ENCODE measurements around the gene ARHGAP6. TPM values are rescaled to one million over a fixed set of nuclear protein-coding genes. Genes with fewer than 3 reads are reported as not detected.
"Not testable (repeated sequence)": the region's sequence is repeated elsewhere in the genome, so short reads cannot be mapped to it uniquely, and the experiment has no call there.

The ARHGAP6 gene
- total RNA-seq, 1 experiment from 2014 or later: 0.44 TPM

DNA sequence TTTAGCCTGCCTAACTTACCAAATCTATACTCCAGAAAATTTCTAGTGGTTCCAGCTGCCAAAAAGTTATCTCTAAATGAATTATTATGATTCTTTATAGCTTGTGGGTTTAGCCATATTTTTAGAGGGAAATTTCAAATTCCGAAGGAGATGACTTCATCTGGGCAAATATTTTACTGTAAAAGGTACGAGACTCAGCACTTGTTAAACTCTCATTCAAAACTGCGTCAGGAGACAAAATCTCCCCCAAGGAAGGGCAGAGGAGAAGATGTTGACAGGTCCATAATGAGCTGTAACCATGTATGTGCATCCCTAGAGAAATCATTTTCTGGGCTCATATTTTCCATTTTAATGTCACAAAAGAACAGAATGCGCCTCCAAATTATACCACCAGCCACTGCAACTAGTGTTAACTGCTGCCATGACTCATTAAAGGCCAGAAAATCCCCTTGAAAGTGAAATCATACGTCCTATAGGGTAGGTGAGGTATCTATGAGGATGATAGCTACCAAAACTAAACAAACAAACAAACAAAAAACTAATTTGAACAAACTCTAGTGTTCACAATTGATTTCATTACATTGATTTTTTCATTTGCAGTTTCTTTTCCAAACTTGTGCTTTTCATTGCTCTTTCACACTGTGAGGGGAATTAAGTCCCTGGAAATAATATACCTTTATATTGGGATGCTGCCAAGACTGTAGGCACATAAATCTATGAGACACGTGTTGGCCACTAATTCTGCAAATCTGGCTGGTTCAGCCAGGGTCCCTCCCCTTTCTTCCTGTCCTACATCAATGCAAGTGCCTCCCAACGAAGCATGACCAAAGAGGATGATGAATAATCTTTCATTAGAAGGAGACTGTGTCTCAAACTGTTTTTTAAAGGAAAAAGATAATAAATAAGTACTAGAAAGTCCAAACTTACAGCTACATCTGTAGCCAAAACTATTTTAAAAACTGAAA lies 85.8 kb downstream of the ARHGAP6 start:
- DNase-seq (ENCODE audit: low read depth): peak; percentile 18

DNA sequence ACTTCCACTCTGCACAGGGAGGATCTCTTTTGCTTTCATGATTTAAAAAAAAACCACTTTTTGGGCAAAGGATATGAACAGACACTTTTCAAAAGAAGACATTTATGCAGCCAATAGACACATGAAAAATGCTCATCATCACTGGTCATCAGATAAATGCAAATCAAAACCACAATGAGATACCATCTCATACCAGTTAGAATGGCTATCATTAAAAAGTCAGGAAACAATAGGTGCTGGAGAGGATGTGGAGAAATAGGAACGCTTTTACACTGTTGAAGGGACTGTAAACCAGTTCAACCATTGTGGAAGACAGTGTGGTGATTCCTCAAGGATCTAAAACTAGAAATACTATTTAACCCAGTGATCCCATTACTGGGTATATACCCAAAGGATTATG lies 87.4 kb downstream of the ARHGAP6 start:
- DNase-seq (ENCODE audit: low read depth): not testable (repeated sequence)

DNA sequence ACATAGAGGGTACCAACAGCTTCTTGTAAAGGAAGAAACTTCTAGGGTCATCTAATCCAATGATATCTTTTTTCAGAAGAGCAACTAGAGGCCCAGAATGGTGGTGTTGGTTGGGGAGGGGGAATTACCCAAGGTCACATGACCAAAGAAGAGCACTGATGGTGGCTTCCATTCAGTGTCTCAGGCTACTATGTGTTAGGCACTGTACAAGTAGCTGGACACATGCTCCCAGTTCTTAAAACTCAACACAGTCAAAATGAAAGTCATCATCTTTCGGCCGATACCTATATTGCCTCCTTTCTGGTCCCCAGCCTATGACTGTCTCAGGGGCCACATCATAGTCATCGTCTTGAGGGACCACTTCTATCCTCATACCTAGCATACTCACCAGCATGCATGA lies 88.1 kb downstream of the ARHGAP6 start:
- DNase-seq (ENCODE audit: low read depth): no peak

DNA sequence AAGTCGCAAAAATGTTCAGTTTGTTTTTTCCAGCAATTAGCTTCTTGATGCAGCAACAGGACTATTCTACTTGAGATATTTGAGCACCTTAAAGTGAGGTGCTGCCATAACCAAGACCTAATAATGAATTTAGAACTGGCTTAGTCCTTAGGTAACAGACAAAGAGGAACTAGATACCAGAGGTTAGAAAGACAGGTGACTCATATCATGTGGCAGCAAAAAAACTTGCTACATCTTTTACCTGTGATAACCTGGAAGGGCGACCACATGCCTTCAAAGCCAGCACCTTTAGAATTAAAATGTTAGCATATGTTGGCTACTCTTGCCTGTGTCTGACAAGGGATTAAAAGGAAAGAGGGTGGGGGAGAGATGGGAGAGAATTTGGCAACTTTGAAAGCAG lies 90.4 kb downstream of the ARHGAP6 start:
- DNase-seq (ENCODE audit: low read depth): no peak

DNA sequence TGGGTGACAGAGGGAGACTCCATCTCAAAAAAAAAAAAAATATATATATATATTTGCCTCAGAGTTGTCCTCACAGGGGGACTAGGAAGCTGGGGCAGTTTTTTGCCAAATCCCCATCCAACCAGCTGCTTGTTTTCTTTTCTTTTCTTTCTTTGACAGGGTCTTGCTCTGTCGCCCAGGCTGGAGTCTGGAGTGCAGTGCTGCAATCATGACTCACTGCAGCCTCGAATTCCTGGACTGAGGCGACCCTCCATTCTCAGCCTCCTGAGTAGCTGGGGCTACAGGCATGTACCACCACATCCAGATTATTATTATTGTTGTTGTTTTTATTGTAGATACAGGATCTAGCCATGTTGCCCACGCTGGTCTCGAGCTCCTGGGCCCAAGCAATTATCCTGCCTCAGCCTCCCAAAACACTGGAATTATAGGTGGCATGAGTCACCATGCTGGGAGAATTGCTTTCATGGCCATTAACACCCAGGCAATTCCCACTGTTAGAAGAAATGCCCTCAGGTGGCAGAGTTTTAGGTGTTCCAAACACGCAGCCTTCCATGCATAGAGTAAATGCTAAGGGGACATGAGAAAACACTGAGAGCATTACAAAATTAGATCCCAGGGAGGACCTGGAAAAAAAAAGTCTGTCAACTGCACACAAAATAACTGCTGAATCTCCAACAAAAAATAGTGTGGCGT lies 98.0 kb downstream of the ARHGAP6 start:
- peak; percentile 11 for DNase-seq (ENCODE audit: low read depth)

DNA sequence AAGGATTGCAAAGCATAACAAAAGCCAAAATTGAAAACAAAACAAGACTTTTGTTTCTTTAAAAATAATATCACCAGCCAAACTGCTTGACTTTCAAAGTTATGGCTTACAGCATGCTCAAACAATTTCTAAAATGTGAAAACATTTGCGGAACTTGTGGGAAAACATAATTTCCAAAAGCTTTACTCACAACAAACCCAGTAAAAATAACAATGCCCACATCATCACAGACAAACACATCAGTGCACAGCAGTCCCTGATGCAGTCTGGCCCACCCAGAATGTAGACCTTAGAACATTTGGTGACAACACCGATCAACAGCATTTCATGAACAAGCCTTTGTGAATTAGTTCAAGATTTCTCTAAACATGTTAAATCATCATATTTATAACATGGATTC lies 98.9 kb downstream of the ARHGAP6 start:
- no peak for DNase-seq (ENCODE audit: low read depth)

DNA sequence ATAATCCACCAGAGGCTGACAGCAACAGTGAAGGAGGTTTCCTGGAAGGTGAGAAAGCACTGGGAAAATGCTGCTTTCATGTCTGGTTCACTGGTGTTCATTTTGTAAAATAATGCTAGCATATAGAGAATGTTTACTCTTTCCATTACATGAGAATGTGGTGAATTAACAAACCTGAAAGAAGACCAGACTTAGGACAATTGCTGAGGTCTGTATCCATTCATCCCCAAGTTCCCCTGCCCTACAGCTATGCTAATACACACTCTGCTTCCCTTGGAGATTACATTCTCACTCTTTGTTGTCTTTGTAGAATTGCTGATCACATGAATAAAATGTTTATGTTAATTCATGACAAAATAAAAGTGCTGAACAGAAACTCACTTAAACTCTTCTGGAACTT lies 99.5 kb downstream of the ARHGAP6 start:
- no peak for DNase-seq (ENCODE audit: low read depth)

DNA sequence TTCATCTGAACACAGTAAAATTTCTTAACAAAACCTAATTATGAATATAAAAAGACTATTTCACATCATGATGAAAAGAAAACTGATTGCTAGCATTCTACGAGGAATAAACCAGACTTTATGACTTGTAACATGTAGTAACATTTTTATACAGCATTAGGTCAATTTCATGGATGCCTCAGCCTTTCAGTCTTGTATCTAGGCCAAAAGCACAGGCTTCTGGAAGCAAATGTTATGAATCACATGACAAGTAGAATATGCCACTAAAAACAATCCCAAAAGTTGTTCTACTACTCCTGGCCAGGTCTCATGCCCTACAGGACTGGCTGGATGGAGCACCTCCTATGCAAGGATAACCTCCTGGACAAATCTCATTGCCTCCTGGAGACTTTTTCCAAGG lies 101.2 kb downstream of the ARHGAP6 start:
- DNase-seq (ENCODE audit: low read depth): no peak

DNA sequence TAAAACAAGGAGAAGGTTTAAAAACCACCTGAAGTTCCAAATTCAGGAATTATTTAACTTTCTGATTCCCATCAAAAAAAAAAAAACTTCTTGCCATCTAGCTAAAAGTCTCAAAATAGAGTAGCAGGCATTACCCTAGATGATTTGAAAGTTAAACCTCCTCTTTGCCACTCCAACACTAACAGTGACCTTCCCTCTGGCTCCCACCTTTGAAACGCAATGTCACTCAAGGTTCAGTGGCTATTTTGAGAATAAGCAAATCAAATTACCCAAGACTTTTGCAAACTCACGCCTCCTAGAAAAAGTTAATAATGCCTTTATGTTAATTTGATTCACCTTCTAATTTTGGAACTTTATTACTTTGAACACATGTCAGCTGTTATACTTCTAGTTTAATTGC lies 103.2 kb downstream of the ARHGAP6 start:
- DNase-seq (ENCODE audit: low read depth): no peak

DNA sequence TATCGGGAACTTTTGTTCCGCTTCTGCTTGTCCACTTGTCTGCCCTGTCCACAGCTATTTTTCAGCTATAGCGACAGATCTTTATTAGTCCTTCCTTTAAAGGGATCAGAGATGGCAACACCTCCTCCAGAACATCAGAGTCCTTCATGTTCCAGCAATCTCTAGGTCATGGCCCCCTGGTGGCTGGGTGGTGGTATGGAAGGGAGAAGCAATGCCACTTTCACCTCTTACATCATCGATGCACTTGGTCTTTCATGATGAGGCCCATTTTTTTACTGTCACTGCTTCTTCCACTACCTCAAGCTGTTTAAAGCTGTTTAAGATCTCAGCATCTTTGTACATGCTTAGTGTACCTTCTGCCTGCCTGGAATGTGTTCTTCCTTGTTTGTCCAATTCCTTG lies 106.7 kb downstream of the ARHGAP6 start:
- peak; percentile 16 for DNase-seq (ENCODE audit: low read depth)

DNA sequence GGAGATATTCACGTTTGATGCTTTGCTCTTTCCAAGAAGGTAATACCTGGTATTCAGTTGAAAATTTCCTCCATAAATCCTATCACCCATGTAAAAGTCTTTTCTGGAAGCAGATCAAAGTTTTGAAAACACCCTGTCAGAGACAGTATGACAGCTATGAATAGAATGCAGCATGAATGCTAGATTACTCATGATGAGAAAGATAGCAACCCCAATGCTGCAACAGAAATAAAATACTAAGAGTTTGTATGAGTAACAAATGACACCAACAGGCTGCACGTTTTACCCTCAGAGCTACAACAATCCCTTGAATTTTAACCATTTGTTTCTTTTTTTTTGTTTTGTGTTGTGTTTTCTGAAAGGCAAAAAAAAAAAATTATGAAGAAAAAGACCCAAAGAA lies 108.6 kb downstream of the ARHGAP6 start:
- DNase-seq (ENCODE audit: low read depth): peak; percentile 83

DNA sequence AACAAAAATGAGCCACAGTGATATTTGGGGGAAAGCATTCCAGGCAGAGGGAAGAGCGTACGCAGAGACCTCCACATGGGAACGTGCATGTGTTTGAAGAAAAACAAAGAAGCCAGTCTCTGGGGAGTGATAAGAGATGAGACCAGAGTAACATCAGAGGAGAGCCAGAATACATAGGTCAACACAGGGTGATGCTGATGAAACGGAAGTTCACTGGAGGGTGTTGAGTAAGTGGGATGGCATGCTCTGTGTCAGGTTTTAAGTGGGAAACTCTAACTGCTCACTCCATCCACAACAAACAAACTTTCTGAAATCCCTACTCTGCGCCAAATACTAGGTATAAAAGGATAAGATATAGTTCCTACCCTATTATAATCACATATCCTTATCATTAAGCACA lies 110.0 kb downstream of the ARHGAP6 start:
- DNase-seq (ENCODE audit: low read depth): peak; percentile 75

DNA sequence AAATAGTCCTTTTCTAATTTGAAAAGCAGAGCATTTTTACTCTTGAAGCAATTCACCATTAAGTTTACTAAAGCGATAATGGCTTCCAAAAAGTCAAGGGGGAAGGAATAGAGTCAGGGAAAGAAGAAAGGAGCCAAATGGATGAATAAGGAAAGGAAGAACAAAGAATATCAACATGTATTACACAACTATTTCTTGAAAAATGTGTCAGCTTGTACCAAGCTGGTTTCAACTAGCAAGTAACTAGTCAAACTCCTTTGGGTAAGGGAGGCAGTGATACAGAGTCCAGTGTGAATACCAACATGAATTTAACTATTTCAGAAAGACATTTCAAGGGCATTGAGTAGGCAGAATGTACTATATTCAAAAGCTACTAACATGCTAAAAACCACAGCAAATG lies 112.1 kb downstream of the ARHGAP6 start:
- DNase-seq (ENCODE audit: low read depth): no peak

DNA sequence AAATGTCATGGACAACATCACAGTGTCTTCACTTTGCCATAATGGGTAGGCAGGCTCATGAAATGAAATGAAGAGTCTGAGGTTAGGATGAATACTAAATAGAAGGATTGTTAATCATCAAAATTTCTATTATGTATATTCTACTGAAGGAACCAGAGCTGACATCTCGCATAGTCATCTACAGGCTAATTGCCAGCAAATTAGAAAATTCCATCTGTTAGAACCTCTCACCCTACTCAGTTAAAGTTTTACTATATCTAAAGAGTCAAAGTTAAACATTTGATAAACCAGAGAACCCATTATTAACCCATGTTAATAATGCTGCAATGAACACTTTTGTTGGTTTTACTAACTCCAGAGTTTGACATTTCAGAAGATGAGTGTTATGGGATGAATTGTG lies 114.6 kb downstream of the ARHGAP6 start:
- no peak for DNase-seq (ENCODE audit: low read depth)

DNA sequence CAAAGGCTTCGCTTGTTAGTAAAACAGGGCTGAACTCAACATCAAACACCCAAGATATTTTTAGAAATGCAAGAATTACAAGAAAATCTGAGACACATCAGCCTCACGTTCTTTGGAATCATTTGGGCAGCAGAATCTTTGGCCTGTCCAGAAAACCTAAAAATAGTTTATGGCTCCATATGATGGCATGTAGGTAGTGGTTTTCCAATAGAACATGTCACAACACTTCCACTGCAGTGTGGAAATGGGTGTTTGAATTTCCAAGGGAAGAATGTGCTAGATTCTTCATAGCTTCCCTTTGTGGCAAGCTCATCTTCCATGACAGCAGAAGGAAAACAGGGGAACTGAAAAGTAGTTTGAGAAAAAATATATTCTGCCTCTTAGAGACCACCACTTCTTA lies 118.8 kb downstream of the ARHGAP6 start:
- no peak for DNase-seq (ENCODE audit: low read depth)

DNA sequence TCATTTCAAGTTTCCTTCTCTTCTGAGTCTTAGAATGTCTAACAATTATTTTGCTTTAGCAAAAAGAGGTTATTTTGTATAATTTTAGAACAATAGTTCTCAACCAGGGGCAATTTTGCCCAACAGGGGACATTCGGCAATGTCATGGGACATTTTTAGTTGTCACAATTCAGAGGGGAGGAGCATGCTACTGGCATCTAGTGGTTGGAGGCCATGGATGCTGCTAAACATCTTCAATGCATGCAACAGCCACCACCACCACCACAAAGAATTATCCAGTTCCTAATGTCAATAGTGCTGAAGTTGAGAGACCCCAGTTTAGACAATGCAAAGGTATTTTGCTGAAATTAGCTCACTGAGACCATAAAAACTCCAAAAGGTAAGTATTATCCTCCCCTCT lies 122.5 kb downstream of the ARHGAP6 start:
- no peak for DNase-seq (ENCODE audit: low read depth)

DNA sequence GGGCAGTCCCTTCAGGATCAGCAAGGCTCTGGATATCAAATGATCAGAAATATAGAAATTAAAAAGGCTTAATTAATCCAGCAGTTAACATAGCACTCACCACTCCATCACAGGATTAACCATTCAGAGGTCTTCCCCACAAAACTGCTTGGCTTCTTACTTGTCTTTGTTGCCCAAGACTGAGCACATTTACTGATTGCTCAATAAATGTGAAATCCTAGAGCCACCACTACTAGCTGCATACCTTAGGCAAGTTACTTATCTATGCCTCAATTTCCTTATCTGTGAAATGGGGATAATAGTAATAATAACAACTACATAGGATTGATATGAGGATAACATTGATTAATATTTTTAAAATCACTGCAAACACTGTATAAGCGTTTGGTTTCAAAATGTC lies 124.2 kb downstream of the ARHGAP6 start:
- DNase-seq (ENCODE audit: low read depth): no peak

DNA sequence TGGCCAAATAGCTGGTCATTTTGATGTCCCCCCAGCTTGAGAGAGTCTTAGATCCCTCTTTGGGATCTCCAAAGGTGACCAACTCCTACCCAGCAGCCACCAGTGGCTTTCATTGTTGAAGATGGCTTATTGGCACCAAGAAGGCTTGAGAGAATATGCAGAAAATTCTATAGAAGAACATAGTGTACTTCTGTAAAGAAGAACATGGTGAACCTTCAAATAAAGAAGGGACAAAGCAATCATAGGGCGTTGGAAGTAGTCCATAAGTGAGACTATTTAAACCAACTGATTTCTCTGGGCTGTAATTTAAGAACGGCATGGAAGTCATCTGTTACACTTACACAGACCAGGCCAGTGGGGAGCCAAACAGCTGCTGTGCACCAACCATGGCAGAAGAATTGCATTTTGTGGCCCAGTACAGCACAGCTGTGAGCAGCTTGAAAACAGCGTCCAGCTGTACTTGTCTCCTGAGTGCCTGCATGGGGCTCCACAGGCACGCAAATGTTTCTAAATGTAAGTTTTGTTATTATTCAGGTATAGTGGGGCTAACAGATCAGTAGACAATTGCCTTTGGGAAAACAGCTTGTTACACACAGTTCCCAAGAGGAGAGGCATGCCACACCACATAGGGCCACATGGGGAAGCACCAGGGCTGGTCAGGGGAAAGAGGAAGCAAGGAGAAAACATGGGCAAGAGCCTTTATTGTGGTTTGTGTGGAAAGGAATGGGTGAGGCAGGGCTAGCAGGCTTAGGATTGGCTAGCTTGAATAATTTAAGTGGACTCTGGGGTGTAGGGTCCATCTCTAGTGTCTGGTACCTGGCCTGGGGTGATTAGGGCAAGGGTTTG lies 125.0 kb downstream of the ARHGAP6 start:
- peak; percentile 7 for DNase-seq (ENCODE audit: low read depth)

DNA sequence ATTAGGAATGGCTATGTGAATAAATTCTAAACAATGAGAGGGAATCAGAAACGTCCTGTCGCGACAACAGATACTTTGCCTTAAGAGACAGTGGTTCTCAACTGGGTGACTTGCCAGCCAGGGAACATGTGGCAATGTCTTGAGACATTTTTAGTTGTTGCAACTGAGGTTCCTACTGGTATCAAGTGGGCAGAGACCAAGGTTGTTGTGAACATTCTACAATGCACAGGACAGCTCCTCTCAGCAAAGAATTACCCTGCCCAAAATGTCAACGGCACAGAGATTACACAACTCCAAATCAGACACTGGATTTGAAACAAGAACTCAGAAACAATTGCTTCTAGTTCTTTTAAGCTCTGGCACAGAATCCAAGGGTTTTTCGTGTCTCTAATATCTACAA lies 128.6 kb downstream of the ARHGAP6 start:
- no peak for DNase-seq (ENCODE audit: low read depth)

DNA sequence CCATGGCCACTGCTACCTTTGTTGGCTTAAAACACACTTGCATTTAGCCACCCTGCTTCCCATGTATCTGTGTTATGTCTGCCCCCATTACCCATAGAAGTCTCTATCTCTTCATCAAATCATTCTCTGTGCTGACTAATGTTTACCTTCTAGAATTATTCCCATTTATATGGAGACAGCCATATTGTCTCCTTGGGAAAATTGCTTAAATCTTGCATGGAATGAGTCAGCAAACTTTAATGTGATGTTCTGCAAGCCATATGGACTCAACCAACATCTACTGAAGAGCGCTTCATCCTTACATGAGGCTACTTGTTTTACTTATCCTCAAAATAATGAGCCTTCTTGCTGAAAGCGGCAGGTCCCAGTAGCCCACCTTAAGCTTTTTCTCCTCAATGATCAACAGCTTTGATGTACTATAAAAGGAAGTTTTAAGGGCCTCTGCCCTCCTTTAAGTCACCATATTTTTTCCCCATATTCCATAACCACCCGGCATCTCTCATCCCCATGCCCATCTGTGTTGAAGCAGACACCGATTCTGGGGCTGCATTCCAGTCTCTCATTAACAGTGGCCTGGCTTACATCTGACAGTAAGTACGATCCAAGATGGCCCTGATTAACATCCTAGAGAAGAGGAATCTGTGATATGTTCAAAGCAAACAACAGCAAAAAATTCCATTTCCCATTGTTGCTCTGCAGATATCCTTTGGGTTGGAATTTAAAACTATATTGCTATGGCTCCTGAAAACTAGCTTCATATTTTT lies 130.4 kb downstream of the ARHGAP6 start:
- no peak for DNase-seq (ENCODE audit: low read depth)

DNA sequence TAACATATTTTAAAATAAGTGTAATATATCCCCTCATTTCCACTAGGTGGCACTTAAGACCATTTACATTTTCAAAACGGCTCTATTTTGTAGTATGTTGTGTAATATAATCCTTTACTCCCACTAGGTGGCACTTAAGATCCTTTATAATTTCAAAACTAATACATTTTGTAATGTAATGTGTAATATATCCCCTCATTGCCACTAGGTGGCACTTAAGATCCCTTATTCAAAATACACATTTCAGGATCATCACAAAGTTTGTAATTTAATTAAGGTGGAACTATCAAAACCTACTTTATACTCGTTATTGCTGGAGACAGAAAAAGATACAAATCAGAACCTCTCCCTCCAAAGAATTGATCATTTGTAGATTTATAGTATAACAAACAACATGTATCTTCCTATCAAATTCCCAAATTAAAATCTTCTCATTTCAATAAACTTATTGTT lies 132.5 kb downstream of the ARHGAP6 start:
- DNase-seq (ENCODE audit: low read depth): peak; percentile 80

Data from M059J (cell line).